SK-N-SH treated with all-trans-retinoic acid at 6 μM for 48 hours (cell line): ENCODE data around the gene ZMIZ1.

Source experiments
- ATAC-seq: fragments of 200-7000 bp; cut with Tn5 transposase; 3 replicates; pipeline ENCODE4 v1.9.1; 2020; ENCODE audit warnings: mild to moderate bottlenecking, moderate library complexity
- ARNTL ChIP-seq: fragments of 450-650 bp; formaldehyde crosslinking; IDR thresholded peaks from 2 replicates; pipeline ENCODE4 v1.5.0; 2020; ENCODE audit warnings: low read depth, mild to moderate bottlenecking, moderate library complexity, borderline replicate concordance
- BACH2 ChIP-seq: fragments of 250-450 bp; sonication (Bioruptor Pico); IDR thresholded peaks from 2 replicates; pipeline ENCODE4 v1.9.0; 2021; ENCODE audit warnings: mild to moderate bottlenecking, borderline replicate concordance
- CSDC2 ChIP-seq: fragments of 250-450 bp; sonication (Bioruptor Pico); IDR thresholded peaks from 2 replicates; pipeline ENCODE4 v1.5.0; 2020; ENCODE audit warnings: mild to moderate bottlenecking, moderate library complexity
- CSRNP3 ChIP-seq: fragments of 250-450 bp; sonication (Bioruptor Pico); IDR thresholded peaks from 2 replicates; pipeline ENCODE4 v1.5.1; 2021; ENCODE audit warnings: mild to moderate bottlenecking, moderate library complexity
- ESRRG ChIP-seq: fragments of 250-450 bp; sonication (Bioruptor Pico); IDR thresholded peaks from 2 replicates; pipeline ENCODE4 v1.6.1; 2021; ENCODE audit warnings: mild to moderate bottlenecking
- GLIS3 ChIP-seq: fragments of 250-450 bp; sonication (Bioruptor Pico); IDR thresholded peaks from 2 replicates; pipeline ENCODE4 v1.5.0; 2020; ENCODE audit warnings: mild to moderate bottlenecking, moderate library complexity
- ISL1 ChIP-seq: fragments of 250-450 bp; sonication (Bioruptor Pico); IDR thresholded peaks from 2 replicates; pipeline ENCODE4 v2.1.2; 2022; ENCODE audit warnings: mild to moderate bottlenecking, moderate library complexity
- OSR1 ChIP-seq: fragments of 250-450 bp; sonication (Bioruptor Pico); IDR thresholded peaks from 2 replicates; pipeline ENCODE4 v1.8.0; 2022; ENCODE audit warnings: moderate library complexity, mild to moderate bottlenecking, inconsistent platforms
- PATZ1 ChIP-seq: fragments of 250-450 bp; sonication (Bioruptor Pico); IDR thresholded peaks from 2 replicates; pipeline ENCODE4 v1.8.0; 2020; ENCODE audit warnings: mild to moderate bottlenecking, moderate library complexity, borderline replicate concordance
- POU6F1 ChIP-seq: fragments of 250-450 bp; sonication (Bioruptor Pico); IDR thresholded peaks from 2 replicates; pipeline ENCODE4 v1.8.0; 2021; ENCODE audit warnings: low read depth, mild to moderate bottlenecking, moderate library complexity, borderline replicate concordance
- PPARA ChIP-seq: fragments of 250-450 bp; sonication (Bioruptor Pico); IDR thresholded peaks from 2 replicates; pipeline ENCODE4 v1.5.0; 2020; ENCODE audit warnings: mild to moderate bottlenecking, borderline replicate concordance
- RARB ChIP-seq: fragments of 250-450 bp; sonication (Bioruptor Pico); IDR thresholded peaks from 2 replicates; pipeline ENCODE4 v1.8.0; 2021; ENCODE audit warnings: mild to moderate bottlenecking, moderate library complexity
- SNAI2 ChIP-seq: fragments of 250-450 bp; sonication (Bioruptor Pico); IDR thresholded peaks from 2 replicates; pipeline ENCODE4 v1.5.0; 2020; ENCODE audit warnings: mild to moderate bottlenecking, moderate library complexity
- TOX ChIP-seq: fragments of 250-450 bp; sonication (Bioruptor Pico); IDR thresholded peaks from 2 replicates; pipeline ENCODE4 v1.8.0; 2021; ENCODE audit warnings: mild to moderate bottlenecking, moderate library complexity, borderline replicate concordance
- TSHZ2 ChIP-seq: fragments of 250-450 bp; sonication (Bioruptor Pico); IDR thresholded peaks from 2 replicates; pipeline ENCODE4 v1.5.0; 2020; ENCODE audit warnings: mild to moderate bottlenecking, moderate library complexity
- ZC3H10 ChIP-seq: fragments of 250-450 bp; sonication (Bioruptor Pico); IDR thresholded peaks from 2 replicates; pipeline ENCODE4 v1.5.1; 2021; ENCODE audit warnings: mild to moderate bottlenecking, moderate library complexity
- ZFP3 ChIP-seq: fragments of 250-450 bp; sonication (Bioruptor Pico); IDR thresholded peaks from 2 replicates; pipeline ENCODE4 v1.5.0; 2020; ENCODE audit warnings: mild to moderate bottlenecking, moderate library complexity
- ZFP30 ChIP-seq: fragments of 450-650 bp; formaldehyde crosslinking; IDR thresholded peaks from 2 replicates; pipeline ENCODE4 v1.5.0; 2022; ENCODE audit warnings: mild to moderate bottlenecking, moderate library complexity
- ZNF565 ChIP-seq: fragments of 450-650 bp; formaldehyde crosslinking; conservative IDR thresholded peaks from 2 replicates; pipeline ENCODE4 v1.5.0; 2020; ENCODE audit warnings: low read depth, mild to moderate bottlenecking, moderate library complexity
- ZNF70 ChIP-seq: fragments of 450-650 bp; formaldehyde crosslinking; IDR thresholded peaks from 2 replicates; pipeline ENCODE4 v1.5.0; 2020; ENCODE audit warnings: mild to moderate bottlenecking, moderate library complexity

ZMIZ1 gene

GRCh38 chr10:79077488-79078173 lies 8.9 kb downstream of the ZMIZ1 start (continued):
- no peak for TF ChIP-seq ARNTL (CRISPR knock-in tag)

GRCh38 chr10:79078367-79079053 lies 9.7 kb downstream of the ZMIZ1 start:
- no peak for ATAC-seq
- no peak for TF ChIP-seq POU6F1 (CRISPR knock-in tag)
- TF ChIP-seq SNAI2 (CRISPR knock-in tag) = no peak
- TF ChIP-seq ISL1 (CRISPR knock-in tag) = no peak
- TF ChIP-seq ESRRG (CRISPR knock-in tag) = no peak
- no peak for TF ChIP-seq PATZ1 (CRISPR knock-in tag)
- no peak for TF ChIP-seq ZFP3
- TF ChIP-seq BACH2 (CRISPR knock-in tag) = no peak

GRCh38 chr10:79079054-79079397 lies 10.3 kb downstream of the ZMIZ1 start:
- no peak for ATAC-seq
- no peak for TF ChIP-seq PPARA (CRISPR knock-in tag)
- no peak for TF ChIP-seq TSHZ2 (CRISPR knock-in tag)
- no peak for TF ChIP-seq ZNF565 (CRISPR knock-in tag)
- TF ChIP-seq POU6F1 (CRISPR knock-in tag) = no peak
- no peak for TF ChIP-seq ZC3H10 (CRISPR knock-in tag)
- TF ChIP-seq ISL1 (CRISPR knock-in tag) = no peak
- TF ChIP-seq ESRRG (CRISPR knock-in tag) = no peak
- TF ChIP-seq ZFP30 (CRISPR knock-in tag) = no peak
- TF ChIP-seq TOX (CRISPR knock-in tag) = no peak
- no peak for TF ChIP-seq GLIS3 (CRISPR knock-in tag)
- TF ChIP-seq CSRNP3 (CRISPR knock-in tag) = no peak
- no peak for TF ChIP-seq RARB (CRISPR knock-in tag)
- TF ChIP-seq OSR1 (CRISPR knock-in tag) = no peak
- no peak for TF ChIP-seq BACH2 (CRISPR knock-in tag)
- no peak for TF ChIP-seq PATZ1 (CRISPR knock-in tag)
- no peak for TF ChIP-seq ZFP3
- TF ChIP-seq CSDC2 (CRISPR knock-in tag) = no peak
- TF ChIP-seq ZNF70 (CRISPR knock-in tag) = no peak
